Esophagus squamous epithelium (tissue), 5 donors: ENCODE data around the gene ANKRD13C. TPM values are rescaled to one million over a fixed set of nuclear protein-coding genes. Genes with fewer than 3 reads are reported as not detected.

ENCODE experiments used
- DNase-seq: peaks from one replicate; lab custom pipeline; 2025; lab: John Stamatoyannopoulos, UW
- H3K27ac ChIP-seq, 4 donors: fragments of 200-600 bp; sonication (generic); one replicate each; pipeline ENCODE4 v1.5.1; 2016 to 2019; ENCODE audit warnings: mild to moderate bottlenecking in 1 of 4
- H3K27me3 ChIP-seq, 4 donors: fragments of 200-600 bp; sonication (generic); 1 replicate in 3 of 4; 2 replicates in 1 of 4; pipeline versions ENCODE4 v1.5.1 to v1.6.0; 2017 to 2021; ENCODE audit warnings: antibody characterized with exemption in 1 of 4
- H3K36me3 ChIP-seq, 3 donors: fragments of 200-600 bp; sonication (generic); one replicate each; pipeline ENCODE4 v1.5.1; 2016 to 2019
- H3K4me1 ChIP-seq, 3 donors: fragments of 200-600 bp; sonication (generic); one replicate each; pipeline ENCODE4 v1.5.1; 2017 to 2019
- H3K4me3 ChIP-seq, 4 donors: fragments of 200-600 bp; sonication (generic); 1 replicate in 3 of 4; 2 replicates in 1 of 4; pipeline ENCODE4 v1.5.1; 2016 to 2019; ENCODE audit warnings: mild to moderate bottlenecking in 2 of 4, moderate library complexity in 1 of 4
- H3K9me3 ChIP-seq, 3 donors: fragments of 200-600 bp; sonication (generic); one replicate each; pipeline ENCODE4 v1.5.1; 2016 to 2019
- POLR2A ChIP-seq, 4 donors: fragments of 450-650 bp; IDR thresholded peaks; one replicate each; pipeline ENCODE4 v1.6.1; 2017; ENCODE audit warnings: antibody characterized with exemption in 4 of 4, mild to moderate bottlenecking in 4 of 4, moderate library complexity in 3 of 4
- WGBS, 2 donors: methylation state at CpG; one replicate each; pipeline ENCODE4 v1.1.5; 2018; 5-methylcytosine and 5-hydroxymethylcytosine counted together
- intact Hi-C: fragments of 100-400 bp; cut with DNase I; formaldehyde crosslinking; loops from one replicate; pipeline ENCODE4 v1.15.0; 2022
- total RNA-seq, 4 donors: library from RNA; depleted of rRNA; stranded (reverse); fragments of >200 nt; gene quantifications; one replicate each; pipeline ENCODE4 v1.1.0, GENCODE V29; 2016
- TF ChIP-seq, protein P1 (sequence below), 6 experiments: fragments of 450-650 bp in 4 of 6; fragments of 200-600 bp in 2 of 6; sonication (generic) in 2 of 6; IDR thresholded peaks; one replicate each; pipeline ENCODE4 v1.5.1; 2016 to 2019; ENCODE audit warnings: antibody characterized with exemption in 6 of 6, mild to moderate bottlenecking in 4 of 6, moderate library complexity in 4 of 6
- donor health status: DM: yes; HTN: yes; CAD: no.

ANKRD13C gene
- total RNA-seq, 4 donors from 2014 or later: 17.2 to 23.3 (median 17.4) TPM

DNA sequence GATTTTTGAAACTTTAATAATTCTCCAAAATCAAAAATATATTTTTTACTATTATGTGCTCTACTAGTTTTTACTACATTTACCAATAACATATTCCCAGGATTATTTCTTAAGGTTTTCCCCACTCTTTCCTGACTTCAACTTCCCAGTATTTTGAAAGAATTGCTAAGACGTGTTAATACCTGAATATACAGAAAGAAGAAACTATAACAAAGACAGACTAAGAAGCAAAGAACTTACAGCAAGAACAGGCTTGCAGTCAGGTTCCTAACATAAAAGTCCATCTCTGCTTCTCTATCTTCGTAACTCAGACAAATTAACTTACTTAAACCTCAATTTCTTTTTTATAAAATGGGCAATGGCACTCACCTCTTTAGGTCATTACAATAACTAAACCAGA lies 70.2 kb downstream of the ANKRD13C start:
- intact Hi-C loops: no loop called here
- H3K9me3 ChIP-seq: no peaks in the 10 kb centered on the region
- H3K4me1 ChIP-seq: peaks cover 0 to 15% (median 0%) of the 10 kb centered on the region in 3 donors
- TF ChIP-seq POLR2A (IDR thresholded peaks at IDR 0.05): no peak
- TF ChIP-seq, protein P1, sequence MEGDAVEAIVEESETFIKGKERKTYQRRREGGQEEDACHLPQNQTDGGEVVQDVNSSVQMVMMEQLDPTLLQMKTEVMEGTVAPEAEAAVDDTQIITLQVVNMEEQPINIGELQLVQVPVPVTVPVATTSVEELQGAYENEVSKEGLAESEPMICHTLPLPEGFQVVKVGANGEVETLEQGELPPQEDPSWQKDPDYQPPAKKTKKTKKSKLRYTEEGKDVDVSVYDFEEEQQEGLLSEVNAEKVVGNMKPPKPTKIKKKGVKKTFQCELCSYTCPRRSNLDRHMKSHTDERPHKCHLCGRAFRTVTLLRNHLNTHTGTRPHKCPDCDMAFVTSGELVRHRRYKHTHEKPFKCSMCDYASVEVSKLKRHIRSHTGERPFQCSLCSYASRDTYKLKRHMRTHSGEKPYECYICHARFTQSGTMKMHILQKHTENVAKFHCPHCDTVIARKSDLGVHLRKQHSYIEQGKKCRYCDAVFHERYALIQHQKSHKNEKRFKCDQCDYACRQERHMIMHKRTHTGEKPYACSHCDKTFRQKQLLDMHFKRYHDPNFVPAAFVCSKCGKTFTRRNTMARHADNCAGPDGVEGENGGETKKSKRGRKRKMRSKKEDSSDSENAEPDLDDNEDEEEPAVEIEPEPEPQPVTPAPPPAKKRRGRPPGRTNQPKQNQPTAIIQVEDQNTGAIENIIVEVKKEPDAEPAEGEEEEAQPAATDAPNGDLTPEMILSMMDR (IDR thresholded peaks at IDR 0.05): no peak
- H3K27ac ChIP-seq: peak overlapping the region in 1 of 4 donors; percentile 22
- no peak overlapping the region for H3K4me3 ChIP-seq
- no peak for DNase-seq
- peaks cover 0 to 49% (median 0%) of the 10 kb centered on the region in 3 donors for H3K36me3 ChIP-seq
- 41 to 47% methylated on average over 2 of the region's 2 CpGs for WGBS, 2 donors
- H3K27me3 ChIP-seq: no peaks in the 10 kb centered on the region

DNA sequence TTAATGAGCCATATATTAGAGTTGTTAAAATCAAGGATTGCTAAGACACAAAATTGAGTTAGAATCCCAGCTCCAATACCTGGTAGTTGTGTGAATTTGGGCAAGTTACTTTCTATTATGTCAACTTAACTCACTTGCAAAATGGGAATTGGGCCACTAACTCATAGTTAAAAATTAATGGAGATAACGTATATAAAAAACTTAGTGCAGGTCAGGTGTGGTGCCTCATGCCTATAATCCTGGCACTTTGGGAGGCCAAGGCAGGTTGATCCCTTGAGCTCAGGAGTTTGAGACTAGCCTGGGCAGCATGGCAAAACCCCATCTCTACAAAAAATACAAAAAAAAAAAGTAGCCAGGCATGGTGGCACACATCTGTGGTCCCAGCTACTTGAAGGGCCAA lies 75.8 kb downstream of the ANKRD13C start:
- WGBS, 2 donors: 92 to 100% methylated on average over 1 of the region's 1 CpG
- Histone ChIP-seq H3K4me3 (no peak overlapping the region), H3K9me3 (no peaks in the 10 kb centered on the region), H3K36me3 (peaks cover 0 to 75% (median 0%) of the 10 kb centered on the region in 3 donors), H3K4me1 (no peaks in the 10 kb centered on the region), H3K27ac (no peak overlapping the region), H3K27me3 (no peaks in the 10 kb centered on the region)
- DNase-seq: no peak
- intact Hi-C loops: no loop called here
- TF ChIP-seq POLR2A (IDR thresholded peaks at IDR 0.05): no peak
- TF ChIP-seq, protein P1 (IDR thresholded peaks at IDR 0.05): no peak

GRCh38 chr1:70277875-70278274 lies 76.6 kb downstream of the ANKRD13C start:
- DNase-seq: no peak
- Histone ChIP-seq H3K27ac (no peak overlapping the region), H3K9me3 (no peaks in the 10 kb centered on the region), H3K4me1 (no peaks in the 10 kb centered on the region), H3K27me3 (no peaks in the 10 kb centered on the region), H3K36me3 (peaks cover 0 to 83% (median 0%) of the 10 kb centered on the region in 3 donors), H3K4me3 (no peak overlapping the region)
- intact Hi-C loops: no loop called here
- WGBS, 2 donors: 84 to 97% methylated on average over 5 of the region's 5 CpGs
- TF ChIP-seq, protein P1 (IDR thresholded peaks at IDR 0.05): no peak
- no peak for TF ChIP-seq POLR2A (IDR thresholded peaks at IDR 0.05)

DNA sequence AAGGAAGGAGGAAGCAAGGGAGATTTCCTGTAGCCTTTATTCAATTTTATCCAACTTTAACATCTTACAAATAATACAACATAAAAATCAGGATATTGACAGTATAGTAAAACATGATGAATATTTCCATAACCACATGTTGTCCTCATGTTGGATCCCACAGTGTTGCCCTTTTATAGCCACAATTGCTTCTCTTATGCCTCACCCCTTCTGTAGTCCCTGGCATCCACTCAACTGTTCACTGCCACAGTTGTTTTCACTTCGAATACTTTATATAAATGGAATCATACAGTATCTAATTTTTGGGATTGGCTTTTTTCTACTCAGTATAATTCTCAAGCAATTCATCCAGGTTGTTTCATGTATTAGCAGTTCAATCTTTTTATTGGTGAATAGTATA lies 88.6 kb downstream of the ANKRD13C start:
- Histone ChIP-seq H3K27me3 (no peaks in the 10 kb centered on the region), H3K9me3 (peaks cover 0 to 13% (median 0%) of the 10 kb centered on the region in 3 donors), H3K27ac (no peak overlapping the region), H3K36me3 (peaks cover 0 to 72% (median 3%) of the 10 kb centered on the region in 3 donors), H3K4me3 (no peak overlapping the region), H3K4me1 (peaks cover 0 to 9% (median 0%) of the 10 kb centered on the region in 3 donors)
- WGBS, 2 donors: 85 to 88% methylated on average over 1 of the region's 1 CpG
- intact Hi-C loops: no loop called here
- DNase-seq: no peak
- TF ChIP-seq, protein P1 (IDR thresholded peaks at IDR 0.05): no peak
- no peak for TF ChIP-seq POLR2A (IDR thresholded peaks at IDR 0.05)

DNA sequence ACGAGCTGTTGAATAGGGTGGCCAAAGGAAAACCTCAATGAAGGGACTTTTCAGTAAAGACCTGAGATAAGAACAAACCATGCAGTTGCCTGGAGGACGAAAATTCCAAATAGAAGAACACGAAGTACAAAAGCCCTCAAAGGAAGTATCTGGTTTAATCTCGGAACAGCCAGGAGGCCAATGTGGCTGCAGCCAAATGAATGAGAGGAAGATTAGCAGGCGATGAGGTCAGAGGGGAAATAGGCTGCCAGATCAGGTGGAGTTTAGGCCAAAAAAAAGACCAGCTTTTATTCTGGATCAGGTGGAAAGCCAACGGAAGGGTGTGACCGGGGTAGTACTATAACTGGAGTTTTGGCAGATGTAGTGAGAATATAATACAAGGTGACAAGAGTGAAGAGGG lies 89.7 kb downstream of the ANKRD13C start:
- intact Hi-C loops: no loop called here
- peaks cover 0 to 9% (median 0%) of the 10 kb centered on the region in 3 donors for H3K4me1 ChIP-seq
- TF ChIP-seq POLR2A (IDR thresholded peaks at IDR 0.05): no peak
- TF ChIP-seq, protein P1 (IDR thresholded peaks at IDR 0.05): no peak
- peaks cover 0 to 13% (median 0%) of the 10 kb centered on the region in 3 donors for H3K9me3 ChIP-seq
- peaks cover 0 to 63% (median 3%) of the 10 kb centered on the region in 3 donors for H3K36me3 ChIP-seq
- no peak for DNase-seq
- H3K27ac ChIP-seq: no peak overlapping the region
- H3K4me3 ChIP-seq: no peak overlapping the region
- H3K27me3 ChIP-seq: no peaks in the 10 kb centered on the region
- 48 to 71% methylated on average over 7 of the region's 7 CpGs for WGBS, 2 donors
